ENCODE measurements around the gene PRDM10.

GRCh38 chr11:129959687-129960086 is 42.9 kb downstream of the PRDM10 start:
- TF ChIP-seq POLR2A (IDR thresholded peaks at IDR 0.05) (no peak), POLR2AphosphoS5 (IDR thresholded peaks at IDR 0.05) (no peak)
- TF ChIP-seq, protein P1, sequence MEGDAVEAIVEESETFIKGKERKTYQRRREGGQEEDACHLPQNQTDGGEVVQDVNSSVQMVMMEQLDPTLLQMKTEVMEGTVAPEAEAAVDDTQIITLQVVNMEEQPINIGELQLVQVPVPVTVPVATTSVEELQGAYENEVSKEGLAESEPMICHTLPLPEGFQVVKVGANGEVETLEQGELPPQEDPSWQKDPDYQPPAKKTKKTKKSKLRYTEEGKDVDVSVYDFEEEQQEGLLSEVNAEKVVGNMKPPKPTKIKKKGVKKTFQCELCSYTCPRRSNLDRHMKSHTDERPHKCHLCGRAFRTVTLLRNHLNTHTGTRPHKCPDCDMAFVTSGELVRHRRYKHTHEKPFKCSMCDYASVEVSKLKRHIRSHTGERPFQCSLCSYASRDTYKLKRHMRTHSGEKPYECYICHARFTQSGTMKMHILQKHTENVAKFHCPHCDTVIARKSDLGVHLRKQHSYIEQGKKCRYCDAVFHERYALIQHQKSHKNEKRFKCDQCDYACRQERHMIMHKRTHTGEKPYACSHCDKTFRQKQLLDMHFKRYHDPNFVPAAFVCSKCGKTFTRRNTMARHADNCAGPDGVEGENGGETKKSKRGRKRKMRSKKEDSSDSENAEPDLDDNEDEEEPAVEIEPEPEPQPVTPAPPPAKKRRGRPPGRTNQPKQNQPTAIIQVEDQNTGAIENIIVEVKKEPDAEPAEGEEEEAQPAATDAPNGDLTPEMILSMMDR (IDR thresholded peaks at IDR 0.05), result no peak
